Measurements from ENCODE around the gene SNX8.

DNA sequence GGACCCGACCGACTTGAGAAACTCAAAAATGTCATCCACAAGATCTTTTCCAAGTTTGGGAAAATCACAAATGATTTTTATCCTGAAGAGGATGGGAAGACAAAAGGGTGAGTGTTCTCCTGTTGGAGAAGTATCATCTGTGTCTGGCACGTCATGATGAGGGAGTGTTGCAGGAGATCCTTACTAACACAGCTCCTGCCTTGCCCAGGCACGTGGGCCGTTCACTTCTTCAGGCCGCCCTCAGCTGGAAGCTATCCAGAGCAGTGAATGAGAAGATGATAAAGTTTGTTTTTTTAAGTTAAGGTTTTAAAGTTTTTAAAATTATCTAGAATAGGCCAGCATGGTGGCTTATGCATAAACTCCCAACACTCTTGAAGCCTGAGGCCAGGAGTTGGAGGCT lies 46.6 kb upstream of the SNX8 start:
- TF ChIP-seq, protein P1, sequence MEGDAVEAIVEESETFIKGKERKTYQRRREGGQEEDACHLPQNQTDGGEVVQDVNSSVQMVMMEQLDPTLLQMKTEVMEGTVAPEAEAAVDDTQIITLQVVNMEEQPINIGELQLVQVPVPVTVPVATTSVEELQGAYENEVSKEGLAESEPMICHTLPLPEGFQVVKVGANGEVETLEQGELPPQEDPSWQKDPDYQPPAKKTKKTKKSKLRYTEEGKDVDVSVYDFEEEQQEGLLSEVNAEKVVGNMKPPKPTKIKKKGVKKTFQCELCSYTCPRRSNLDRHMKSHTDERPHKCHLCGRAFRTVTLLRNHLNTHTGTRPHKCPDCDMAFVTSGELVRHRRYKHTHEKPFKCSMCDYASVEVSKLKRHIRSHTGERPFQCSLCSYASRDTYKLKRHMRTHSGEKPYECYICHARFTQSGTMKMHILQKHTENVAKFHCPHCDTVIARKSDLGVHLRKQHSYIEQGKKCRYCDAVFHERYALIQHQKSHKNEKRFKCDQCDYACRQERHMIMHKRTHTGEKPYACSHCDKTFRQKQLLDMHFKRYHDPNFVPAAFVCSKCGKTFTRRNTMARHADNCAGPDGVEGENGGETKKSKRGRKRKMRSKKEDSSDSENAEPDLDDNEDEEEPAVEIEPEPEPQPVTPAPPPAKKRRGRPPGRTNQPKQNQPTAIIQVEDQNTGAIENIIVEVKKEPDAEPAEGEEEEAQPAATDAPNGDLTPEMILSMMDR (conservative IDR thresholded peaks at IDR 0.05; ENCODE audit: low read length) = no peak
- no peak for TF ChIP-seq EZH2phosphoT487 (IDR thresholded peaks at IDR 0.05; ENCODE audit: borderline replicate concordance, low read depth, low read length)

Data from OCI-LY7 (cell line).